ENCODE results near the gene CALM1.
A peak's percentile ranks its signal among the peaks of the same experiment; 100 is the strongest.

CALM1 gene

GRCh38 chr14:90396341-90397339, at the start of gene CALM1 (continued):
- TF ChIP-seq PRDM6 (tag by site-specific recombination; IDR thresholded peaks at IDR 0.05) (0 out of 2 replicates have a peak, but pooled peaks have one; percentile 12), ZNF677 (tag by site-specific recombination; IDR thresholded peaks at IDR 0.05) (peak; percentile 71), RBAK (tag by site-specific recombination; IDR thresholded peaks at IDR 0.05) (no peak), ZNF596 (tag by site-specific recombination; IDR thresholded peaks at IDR 0.05) (peak; percentile 78), ZNF585B (tag by site-specific recombination; IDR thresholded peaks at IDR 0.05) (peak; percentile 8; the same call in 1 of the 2 replicates), ZFP37 (tag by site-specific recombination; IDR thresholded peaks at IDR 0.05) (peak; percentile 90; the same call in 1 of the 2 replicates), TCF7L2 (IDR thresholded peaks at IDR 0.05; ENCODE audit: borderline replicate concordance, low read depth, low read length) (no peak), ZNF830 (tag by site-specific recombination; IDR thresholded peaks at IDR 0.05; ENCODE audit: low read depth) (no peak), ZNF239 (tag by site-specific recombination; IDR thresholded peaks at IDR 0.05) (0 out of 2 replicates have a peak, but pooled peaks have one; percentile 19), ZNF221 (tag by site-specific recombination; IDR thresholded peaks at IDR 0.05; ENCODE audit: borderline replicate concordance) (peak; percentile 75; the same call in 1 of the 2 replicates), ZNF473 (tag by site-specific recombination; IDR thresholded peaks at IDR 0.05) (no peak), ZNF280C (tag by site-specific recombination; IDR thresholded peaks at IDR 0.05) (no peak), ZNF610 (tag by site-specific recombination; IDR thresholded peaks at IDR 0.05; ENCODE audit: borderline replicate concordance) (peak; percentile 41; the same call in 1 of the 2 replicates), ZNF18 (tag by site-specific recombination; IDR thresholded peaks at IDR 0.05) (no peak; the same call in 1 of the 2 replicates), ZBTB10 (tag by site-specific recombination; IDR thresholded peaks at IDR 0.05) (peak; percentile 66), SCRT2 (tag by site-specific recombination; IDR thresholded peaks at IDR 0.05) (0 out of 2 replicates have a peak, but pooled peaks have one; percentile 23), ZNF302 (tag by site-specific recombination; IDR thresholded peaks at IDR 0.05; ENCODE audit: low read depth) (no peak), SP3 (tag by site-specific recombination; IDR thresholded peaks at IDR 0.05) (peak; percentile 74), ZNF837 (tag by site-specific recombination; IDR thresholded peaks at IDR 0.05) (peak; percentile 98), ZNF623 (tag by site-specific recombination; IDR thresholded peaks at IDR 0.05) (0 out of 2 replicates have a peak, but pooled peaks have one; percentile 14), PATZ1 (tag by site-specific recombination; IDR thresholded peaks at IDR 0.05) (peak; percentile 88), ZNF529 (tag by site-specific recombination; IDR thresholded peaks at IDR 0.05; ENCODE audit: insufficient replicate concordance) (no peak), ZBTB11 (tag by site-specific recombination; conservative IDR thresholded peaks at IDR 0.05; ENCODE audit: low read depth) (peak; percentile 58), KLF10 (tag by site-specific recombination; IDR thresholded peaks at IDR 0.05) (peak; percentile 95)

All from HEK293 (cell line).